ENCODE data around the gene TEDDM1.
A peak's percentile ranks its signal among the peaks of the same experiment; 100 is the strongest.

- TF ChIP-seq CTCF (IDR thresholded peaks at IDR 0.05) = no peak
- peak in 1 of 3 donors; percentile 10 for TF ChIP-seq POLR2AphosphoS5 (IDR thresholded peaks at IDR 0.05)
- TF ChIP-seq POLR2A (IDR thresholded peaks at IDR 0.05) = no peak
Observed at GRCh38 chr1:182386980-182387379, 13.5 kb downstream of the TEDDM1 start.
